22Rv1 (cell line): ENCODE measurements around the gene GTF2F2.

ENCODE experiments used
- H3K27ac ChIP-seq: fragments of 450-650 bp; 2 replicates; pipeline ENCODE4 v1.5.1; 2017
- CTCF ChIP-seq: fragments of 450-650 bp; IDR thresholded peaks from 2 replicates; pipeline ENCODE4 v1.5.1; 2017; ENCODE audit warnings: mild to moderate bottlenecking
- ZFX ChIP-seq: fragments of 450-650 bp; IDR thresholded peaks from 2 replicates; pipeline ENCODE4 v1.6.1; 2017; ENCODE audit warnings: antibody characterized with exemption, borderline replicate concordance

Gene GTF2F2

GRCh38 chr13:45327253-45327955 is 207.1 kb downstream of the GTF2F2 start:
- peak overlapping the region; percentile 30; the same call in 1 of the 2 replicates for H3K27ac ChIP-seq
- no peak for TF ChIP-seq ZFX
- peak; percentile 9; the same call in 1 of the 2 replicates for TF ChIP-seq CTCF

DNA sequence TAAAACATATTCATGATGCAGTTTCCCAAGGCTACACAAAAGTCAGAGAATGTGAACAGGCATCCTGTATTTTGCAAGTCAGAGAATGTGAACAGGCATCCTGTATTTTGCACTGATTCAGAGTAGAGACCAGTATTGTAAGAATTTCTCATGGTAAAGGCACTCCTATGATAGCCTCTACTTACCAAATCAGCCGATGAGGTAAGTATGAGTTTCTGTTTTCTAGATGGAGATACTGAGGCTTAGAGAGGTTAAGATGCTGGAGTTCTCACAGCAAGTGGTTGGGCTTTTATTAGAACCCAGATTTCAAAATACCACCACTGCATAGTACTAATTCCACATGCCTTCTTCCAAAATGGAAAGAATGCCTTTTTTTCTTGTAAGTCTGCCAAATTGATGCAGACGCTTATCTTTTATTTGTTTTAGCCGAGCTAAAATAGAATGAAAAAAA is 208.4 kb downstream of the GTF2F2 start:
- H3K27ac ChIP-seq, result no peak overlapping the region
- no peak for TF ChIP-seq CTCF
- no peak for TF ChIP-seq ZFX

DNA sequence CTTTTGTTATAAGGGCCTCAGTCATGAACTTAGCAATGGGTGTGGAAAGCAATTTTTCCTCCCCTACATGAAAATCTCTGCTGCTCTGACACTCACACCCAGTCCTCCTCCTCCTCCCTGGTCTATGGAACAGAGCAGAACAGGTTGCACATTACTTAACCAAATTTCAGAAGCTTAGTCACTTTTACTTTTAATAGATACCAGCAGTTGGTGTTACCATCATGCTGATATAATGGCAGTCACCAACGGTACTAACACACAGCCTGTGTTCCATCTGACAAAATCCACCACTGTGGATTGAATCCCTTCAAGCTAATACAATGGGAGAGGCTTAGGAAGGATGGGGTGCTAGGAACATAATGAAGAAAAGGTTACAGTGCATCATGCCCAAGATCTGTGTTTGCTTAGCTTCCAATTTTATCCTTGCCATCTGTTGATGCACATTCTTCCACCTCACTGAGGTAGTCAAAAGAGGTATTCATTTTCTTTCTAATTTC is 210.9 kb downstream of the GTF2F2 start:
- TF ChIP-seq ZFX, result no peak
- no peak for TF ChIP-seq CTCF
- no peak overlapping the region for H3K27ac ChIP-seq

- H3K27ac ChIP-seq, result no peak overlapping the region; the same call in 1 of the 2 replicates
- no peak for TF ChIP-seq ZFX
- TF ChIP-seq CTCF, result no peak
These were observed 211.4 kb downstream of the GTF2F2 start for GRCh38 chr13:45331692-45332035.

GRCh38 chr13:45332036-45332830 is 211.9 kb downstream of the GTF2F2 start:
- peak overlapping the region; percentile 24 for H3K27ac ChIP-seq
- TF ChIP-seq CTCF, result no peak

GRCh38 chr13:45332831-45333219 is 212.5 kb downstream of the GTF2F2 start:
- H3K27ac ChIP-seq, result peak overlapping the region; percentile 24
- TF ChIP-seq CTCF (no peak), ZFX (no peak)
